GM21360 (cell line): ENCODE results near the gene MBD3.

Source experiments
- ATAC-seq: cut with Tn5 transposase; IDR thresholded peaks from one replicate; pipeline ENCODE4 v1.9.1; 2021; ENCODE audit warnings: mild to moderate bottlenecking, moderate library complexity; ENCODE audit not compliant: unreplicated experiment

The MBD3 gene

DNA sequence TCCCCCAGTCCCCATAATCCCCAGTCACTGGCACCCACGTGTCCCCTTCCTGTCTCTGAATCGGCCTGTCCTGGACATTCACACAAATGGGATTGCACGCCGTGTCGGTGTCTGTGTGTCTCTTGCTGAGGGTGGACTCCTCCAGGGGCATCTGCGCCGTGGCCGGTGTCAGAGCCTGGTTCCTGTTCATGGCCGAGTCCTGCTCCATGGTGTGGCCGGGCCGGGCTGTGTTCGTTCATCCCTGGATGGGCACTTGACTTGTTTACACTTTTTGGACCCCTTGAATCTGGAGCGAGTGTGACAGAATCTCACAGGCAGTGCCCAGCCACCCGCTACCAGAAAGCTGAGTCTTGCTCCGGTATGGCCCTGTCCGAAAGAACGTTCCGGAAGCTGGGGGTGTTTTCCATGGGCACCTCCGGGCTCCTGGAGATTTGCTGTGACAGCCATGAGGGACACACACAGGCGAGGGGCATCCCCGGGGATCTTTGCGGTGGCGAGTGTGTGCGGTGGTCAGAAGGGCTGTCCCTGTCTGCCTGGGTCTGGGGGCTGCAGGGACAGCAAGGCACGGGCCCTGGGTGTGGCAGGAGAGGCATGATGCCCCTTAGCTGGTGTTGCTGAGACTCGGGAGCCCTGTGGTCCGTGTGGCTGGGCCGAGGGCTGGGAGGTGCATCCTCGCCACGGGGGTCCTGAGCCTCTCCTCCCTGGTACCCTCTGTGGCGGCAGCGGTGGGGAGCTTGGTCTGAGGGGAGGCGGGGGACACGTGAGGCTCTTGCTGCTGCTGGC, 18.1 kb downstream of the MBD3 start:
- ATAC-seq: no peak

DNA sequence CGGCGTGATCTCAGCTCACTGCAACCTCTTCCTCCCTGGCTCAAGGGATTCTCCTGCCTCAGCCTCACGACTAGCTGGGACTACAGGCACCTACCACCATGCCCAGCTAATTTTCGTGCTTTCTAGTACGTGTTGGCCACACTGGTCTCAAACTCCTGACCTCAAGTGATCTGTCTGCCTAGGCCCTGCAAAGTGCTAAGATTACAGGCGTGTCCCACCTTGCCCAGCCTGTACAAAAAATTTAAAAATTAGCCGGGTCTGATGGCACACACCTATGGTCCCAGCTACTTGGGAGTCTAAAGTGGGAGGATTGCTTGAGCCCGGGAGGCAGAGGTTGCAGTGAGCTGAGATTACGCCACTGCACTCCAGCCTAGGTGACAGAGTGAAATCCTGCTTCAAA, 19.9 kb downstream of the MBD3 start:
- ATAC-seq: no peak

DNA sequence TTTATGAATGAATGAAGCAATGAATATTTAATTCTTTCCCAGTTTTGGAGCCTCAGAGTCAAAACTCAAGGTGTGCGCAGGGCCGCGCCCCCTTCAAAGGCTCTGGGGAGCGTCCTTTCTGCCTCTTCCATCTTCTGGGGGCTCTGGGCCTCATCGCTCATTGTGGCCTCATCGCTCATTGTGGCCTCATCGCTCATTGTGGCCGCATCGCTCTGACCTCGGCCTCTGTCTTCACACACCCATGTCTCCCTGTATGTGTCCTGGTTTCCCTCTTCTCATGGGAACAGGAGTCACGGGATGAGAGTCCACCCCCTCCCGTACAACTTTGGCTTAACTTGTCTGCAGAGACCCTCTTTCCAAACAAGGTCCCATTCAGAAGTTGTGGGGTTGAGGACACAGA, 21.3 kb downstream of the MBD3 start:
- no peak for ATAC-seq

DNA sequence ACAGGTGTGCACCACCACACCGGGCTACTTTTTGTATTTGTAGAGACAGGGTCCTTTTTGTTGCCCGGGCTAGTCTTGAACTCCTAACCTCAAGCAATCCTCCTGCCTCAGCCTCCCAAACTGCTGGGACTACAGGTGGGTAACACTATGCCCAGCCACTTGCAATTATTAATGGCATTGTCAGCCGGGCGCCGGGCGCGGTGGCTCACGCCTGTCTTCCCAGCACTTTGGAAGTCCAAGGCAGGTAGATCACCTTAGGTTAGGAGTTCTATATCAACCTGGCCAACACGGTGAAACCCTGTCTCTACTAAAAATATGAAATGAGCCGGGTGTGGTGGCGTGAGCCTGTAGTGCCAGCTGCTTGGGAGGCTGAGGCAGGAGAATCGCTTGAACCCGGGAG, 21.8 kb downstream of the MBD3 start:
- ATAC-seq: no peak

DNA sequence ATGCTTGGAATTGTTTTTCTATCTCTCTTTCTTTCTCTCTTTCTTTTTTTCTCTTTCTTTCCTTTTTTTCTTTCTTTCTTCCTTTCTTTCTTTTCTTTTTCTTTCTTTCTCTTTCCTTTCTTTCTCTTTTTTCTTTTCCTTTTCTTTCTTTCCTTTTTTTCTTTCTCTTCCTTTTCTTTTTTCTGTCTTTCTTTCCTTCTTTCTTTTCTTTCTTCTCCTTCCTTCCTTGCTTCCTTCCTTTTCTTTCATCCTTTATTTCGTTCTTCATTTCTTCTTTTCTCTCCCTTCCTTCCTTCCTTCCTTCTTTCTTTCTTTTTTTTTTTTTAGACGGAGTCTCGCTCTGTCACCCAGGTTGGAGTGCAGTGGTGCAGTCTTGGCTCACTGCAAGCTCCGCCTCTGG, 22.7 kb downstream of the MBD3 start:
- no peak for ATAC-seq

DNA sequence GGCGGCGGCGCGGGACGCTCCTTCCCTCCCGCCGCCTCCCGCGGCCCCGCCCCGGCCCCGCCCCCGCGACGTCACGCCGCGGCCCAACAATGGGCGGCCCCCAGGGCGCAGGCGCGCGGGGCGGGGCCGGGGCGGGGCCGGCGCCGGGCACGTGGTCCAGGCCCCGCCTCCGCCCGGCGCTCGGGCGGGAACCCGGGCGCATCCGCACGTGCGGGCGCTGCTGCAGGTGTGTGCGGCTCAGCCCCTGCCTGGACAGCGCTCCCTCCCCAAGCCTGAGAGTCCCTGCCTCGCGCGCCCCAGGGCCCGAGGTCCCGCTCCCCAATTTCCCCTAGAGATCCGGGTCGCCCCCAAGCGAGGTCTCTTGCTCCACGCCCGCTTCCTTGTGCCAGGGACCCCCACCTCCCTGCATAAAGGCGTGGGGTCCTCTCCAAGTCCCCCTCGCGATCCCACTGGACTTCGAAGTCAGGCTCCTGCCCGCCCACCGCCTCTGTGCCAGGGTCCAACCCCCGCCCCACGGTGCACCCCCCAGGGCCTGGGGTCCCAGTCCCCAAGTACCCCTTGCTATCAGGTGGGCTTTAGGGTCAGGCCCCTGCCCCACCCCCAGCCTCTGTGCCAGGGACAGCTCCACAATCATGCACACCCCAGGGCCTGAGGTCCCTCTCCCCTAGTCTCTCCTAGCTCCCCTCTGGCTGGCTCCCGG, 24.2 kb downstream of the MBD3 start, which contains the start of gene MEX3D:
Gene MEX3D (minus strand): TSS at position 6 of the 700 bp plus-strand sequence. CDS start 267 bp downstream, outside the sequence.
- ATAC-seq: no peak

DNA sequence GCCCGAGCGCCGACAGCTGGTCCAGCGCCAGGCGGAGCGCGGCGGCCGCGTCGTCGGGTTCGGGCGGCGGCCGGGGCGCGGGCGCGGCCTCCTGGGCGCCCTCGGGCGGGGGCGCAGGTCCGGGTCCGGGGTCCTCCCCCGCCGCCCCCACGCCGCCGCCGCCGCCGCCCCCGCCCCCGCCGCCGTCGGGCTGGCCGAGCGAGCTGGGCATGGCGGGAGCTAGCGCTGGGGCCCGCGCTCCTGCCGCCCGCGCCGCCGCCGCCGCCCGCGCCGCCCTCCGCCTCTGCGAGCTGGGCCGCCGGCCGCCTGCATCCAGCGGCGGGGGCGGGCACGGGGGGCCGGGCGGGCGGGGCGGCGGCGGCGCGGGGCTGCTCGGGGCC, 24.8 kb downstream of the MBD3 start:
- no peak for ATAC-seq

DNA sequence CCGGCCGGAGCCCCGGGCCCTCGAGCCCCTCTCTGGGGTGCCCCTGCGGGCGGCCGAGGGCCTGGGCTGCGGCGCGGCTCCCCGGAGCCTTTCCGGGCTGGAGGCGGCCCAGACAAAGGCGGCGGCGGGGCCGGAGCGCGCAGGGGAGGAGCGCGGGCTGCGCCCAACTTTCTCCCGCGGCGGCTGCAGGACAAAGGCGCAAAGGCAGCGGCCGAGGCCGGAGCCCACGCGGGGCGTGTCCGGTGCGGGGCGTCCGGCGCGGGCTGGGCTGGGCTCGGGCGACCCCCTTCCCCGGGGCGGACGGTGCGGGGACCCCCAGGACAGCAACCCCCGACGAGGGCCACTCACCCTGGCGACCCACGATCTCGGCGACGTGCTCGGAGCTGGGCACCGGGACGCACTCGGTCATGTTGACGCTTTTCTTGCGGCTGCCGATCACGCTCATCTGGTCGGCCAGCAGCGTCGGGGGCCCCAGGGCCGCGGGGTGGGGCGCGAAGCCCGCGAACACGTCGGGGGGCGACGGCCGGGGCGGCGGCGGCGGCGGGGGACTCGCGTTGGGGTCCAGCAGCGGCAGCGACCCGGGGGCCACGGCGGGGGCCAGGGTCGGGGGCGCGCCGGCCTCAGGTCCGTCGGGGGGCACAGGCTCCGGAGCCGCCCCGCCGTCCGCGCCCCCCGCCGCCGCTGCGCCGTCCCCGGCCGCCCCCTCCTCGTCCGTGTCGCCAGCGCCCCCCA, 25.4 kb downstream of the MBD3 start:
- ATAC-seq: no peak

DNA sequence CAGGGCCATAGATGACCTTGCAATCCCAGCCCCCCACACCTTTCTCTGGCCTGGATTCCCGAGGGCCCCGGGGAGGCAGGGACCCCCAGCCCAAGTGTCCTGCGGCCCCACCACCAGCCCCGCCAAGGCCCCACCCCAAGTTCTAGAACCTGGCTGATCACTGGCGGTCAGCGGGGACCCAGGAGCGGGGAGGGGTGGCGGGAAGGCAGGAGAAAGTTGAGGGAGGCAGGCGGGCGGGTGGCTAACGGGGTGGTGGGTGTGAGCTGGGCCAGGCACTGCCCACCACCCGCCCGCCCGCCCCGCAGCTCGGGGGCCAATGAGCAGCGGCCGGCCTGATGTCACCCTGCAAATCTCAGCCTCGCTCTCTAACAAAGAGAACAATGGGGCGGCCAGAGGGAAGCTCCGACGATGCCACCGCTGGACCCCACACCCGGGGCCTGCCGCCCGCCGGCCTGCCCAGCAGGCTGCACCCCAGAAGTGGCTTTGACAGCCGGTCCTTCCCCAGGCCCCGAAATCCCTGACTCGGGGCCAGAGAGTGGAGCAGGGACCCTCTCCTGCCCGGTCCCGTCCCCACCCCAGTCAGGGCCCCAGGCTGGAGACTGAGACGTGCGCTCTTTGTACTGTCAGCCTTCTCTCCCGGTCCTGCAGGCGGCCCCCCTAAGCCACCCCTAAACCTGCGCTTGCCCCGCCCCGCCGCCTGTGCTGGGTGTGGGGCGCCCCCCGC, 26.1 kb downstream of the MBD3 start:
- no peak for ATAC-seq

DNA sequence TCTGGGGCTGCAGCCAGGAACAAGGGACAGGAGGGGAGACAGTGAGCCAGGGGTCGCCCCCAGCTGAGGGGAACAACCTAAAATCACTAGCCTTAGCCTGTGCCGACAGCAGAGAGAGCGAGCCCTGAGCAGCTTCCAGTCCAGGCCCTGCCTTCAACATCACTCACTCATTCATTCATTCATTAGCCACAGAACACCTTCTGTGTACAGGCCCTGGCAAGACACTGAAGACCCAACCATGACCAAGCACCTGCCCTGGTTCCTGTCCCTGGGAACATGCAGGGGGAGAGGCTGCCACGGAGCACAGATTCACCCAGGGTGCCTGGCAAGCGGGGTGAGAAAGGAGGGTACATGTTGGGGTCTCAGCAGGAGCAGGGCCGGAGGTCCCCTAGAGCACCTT, 29.4 kb downstream of the MBD3 start:
- no peak for ATAC-seq

DNA sequence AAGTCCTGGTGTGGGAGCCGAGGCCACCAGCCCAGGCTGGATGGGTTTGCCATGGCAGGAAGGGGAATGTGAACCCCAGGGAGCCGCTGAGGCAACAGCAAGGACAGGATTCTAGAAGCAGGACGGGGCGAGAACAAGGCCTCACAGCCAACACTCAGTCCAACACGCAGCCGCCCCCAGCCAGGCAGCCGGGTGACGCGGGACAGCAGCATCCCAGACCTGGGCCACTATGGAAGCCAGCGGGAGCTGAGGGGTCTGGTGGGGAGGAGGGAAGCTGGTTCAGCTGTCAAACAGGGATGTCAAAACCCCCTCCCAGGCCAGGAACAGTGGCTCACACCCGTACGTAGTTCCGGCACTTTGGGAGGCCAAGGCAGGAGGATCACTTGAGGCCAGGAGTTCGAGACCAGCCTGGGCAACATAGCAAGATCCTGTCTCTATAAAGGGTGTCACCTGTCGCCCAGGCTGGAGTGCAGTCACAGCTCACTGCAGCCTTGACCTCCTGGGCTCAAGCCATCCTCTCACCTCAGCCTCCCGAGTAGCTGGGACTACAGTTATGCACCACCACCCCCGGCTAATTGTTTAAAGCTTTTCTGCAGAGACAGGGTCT, 31.3 kb downstream of the MBD3 start:
- ATAC-seq: no peak

DNA sequence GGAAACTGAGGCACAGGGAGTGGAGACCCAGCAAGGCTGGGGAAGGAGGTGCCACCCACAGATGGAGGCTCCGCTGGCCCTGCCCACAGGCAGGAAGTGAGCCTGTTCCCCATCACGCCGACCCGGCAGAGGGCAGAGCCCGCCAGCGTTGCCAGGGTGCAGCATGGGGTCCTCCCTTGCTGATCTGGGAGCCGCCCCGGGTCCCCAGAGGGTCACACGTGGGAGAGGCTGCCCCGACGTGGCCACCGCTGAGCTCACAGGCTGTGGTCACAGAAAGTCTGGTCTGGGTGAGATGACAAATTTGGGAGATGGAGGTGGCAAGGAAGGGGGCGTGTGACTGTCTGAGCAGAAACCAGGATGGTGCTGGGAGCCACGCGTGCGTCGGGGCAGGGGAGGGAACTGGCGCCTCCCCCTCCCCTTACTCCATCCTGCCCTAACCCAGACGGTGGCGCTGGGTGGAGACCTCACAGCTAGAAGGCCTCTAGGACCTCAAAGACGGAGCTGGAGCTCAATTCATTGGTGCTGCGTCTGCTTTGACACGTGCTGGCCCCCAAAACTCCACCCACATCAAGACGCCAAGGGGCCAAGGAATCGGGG, 32.3 kb downstream of the MBD3 start:
- no peak for ATAC-seq

DNA sequence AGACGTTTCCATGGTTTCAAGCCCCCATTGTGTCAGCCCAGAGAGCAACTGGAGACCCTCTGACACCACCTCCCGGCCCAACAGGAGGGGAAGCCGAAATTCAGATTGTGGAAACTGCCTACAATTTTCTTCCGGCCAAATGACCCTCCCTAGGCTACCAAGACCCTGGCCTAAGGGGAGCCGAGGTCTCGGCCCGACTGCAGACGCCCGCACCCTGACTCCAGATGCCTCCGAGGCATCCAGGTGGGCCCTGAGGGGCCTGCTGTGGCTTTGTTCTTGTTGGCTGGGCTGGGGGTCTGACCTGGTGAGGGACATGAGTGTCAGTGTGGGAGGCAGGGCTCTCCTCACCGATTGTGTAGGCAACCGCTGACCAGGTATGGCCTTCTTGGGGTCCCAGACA, 34.1 kb downstream of the MBD3 start:
- ATAC-seq: no peak

DNA sequence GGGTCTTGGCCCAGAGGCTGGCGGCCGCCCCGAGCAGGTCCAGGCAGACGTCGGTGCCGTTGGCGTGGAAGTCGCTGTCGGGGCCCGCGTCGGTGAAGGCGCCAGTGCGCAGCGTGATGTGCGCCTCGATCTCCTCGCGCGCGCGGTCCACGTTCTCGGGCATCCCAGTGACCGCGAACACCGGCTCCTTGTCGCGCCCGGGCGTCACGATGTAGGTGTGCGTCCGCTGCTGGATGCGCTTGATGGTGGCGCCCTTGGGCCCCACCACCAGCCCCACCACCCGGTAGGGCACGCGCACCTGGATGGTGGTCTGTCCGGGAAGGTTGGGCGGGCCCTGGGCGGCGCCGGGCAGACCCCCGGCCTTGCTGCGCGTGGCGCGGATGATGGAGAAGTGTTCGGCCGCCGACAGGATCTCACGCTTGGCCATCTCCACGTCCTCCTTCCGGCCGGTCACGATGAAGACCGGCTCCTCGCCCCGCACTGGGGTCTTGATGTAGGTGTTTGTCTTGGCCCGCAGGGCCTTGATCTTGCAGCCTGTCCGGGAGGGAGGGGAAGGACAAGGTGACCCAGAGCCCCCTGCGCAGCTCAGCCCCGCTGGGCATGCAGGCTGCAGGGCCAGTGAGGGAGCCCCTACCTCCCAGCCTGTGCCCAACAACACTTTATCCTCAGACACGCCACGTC, 36.1 kb downstream of the MBD3 start:
- no peak for ATAC-seq

DNA sequence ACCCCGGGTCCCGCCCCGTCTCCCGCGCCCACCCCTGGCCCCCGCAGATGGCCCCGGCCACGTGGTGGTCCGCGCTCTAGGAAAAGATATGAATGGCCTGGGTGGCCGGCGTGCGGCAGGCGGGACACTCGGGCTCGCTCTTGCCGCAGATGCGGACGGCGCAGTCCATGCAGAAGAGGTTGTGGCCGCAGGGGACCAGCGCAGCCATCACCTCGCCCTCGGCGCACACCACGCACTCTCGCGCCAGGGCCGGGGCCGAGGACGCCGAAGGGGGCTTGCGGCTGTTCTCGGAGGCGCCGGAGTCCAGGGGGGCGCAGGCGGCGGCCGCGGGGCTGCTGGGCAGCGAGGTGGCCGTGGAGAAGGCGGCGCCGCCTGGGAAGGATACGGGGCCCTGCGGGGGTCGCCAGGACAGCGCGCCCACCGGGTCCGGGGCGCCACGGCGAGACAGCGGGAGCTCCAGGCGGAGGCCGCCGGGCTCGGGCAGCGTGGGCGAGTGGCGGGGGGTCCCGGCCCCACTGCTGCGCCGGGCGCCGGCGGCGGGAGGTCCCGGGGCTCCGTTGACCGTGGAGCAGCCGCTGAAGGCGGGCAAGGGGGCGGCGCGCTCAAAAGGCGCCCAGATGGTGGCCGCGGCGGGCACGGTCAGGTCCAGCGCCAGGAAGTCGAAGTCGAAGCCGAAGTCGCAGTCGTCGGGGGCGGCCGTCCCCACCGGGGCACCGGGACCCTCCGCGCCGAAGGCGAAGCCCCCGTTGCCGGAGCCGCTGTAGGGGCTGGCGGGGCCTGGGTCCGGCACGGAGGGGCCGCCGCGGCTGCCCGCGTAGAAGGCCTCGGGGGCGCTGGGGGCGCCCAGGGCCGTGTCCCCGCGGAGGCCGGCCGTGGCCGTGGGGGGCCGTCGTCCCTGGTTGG, 36.9 kb downstream of the MBD3 start:
- ATAC-seq: no peak

DNA sequence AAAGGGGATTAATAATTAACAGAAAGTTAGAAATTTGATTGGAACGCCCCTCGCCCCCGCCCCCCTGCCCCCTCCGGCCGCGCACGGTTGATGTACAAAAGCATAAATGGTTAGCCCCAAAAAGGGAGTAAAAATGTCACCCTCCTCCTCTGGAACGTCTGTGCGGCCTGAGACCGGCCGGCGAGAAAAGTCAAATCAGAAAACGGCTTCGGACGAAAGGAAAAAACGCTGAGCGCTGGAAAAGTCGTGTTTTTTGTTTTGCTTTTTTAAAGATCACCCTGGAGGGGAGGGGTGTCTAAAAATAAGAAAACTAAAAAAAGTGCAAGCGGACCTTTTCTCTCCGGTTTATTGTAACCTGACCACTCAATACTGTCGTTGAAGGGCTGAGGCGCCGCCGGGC, 37.7 kb downstream of the MBD3 start:
- no peak for ATAC-seq

DNA sequence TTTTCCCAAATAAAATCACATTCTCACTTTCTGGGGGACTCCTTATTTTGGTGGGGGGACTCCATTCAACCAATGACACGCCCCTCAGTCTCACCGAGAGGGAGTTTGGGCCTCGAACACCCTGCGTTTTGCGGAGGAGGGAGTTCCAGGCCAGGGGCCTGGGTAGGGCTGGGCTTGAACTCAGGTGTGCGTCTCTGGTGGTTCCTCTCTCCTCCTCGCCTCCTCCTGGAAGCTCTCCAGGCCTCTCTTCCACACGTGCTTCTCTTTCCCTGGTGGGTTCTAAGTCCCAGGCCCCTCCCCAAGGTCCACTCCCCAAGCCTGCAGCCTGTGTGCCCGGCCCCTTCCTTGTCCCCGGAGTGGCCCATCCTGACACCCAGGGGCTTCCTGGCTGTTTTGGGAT, 39.2 kb downstream of the MBD3 start:
- ATAC-seq: no peak

DNA sequence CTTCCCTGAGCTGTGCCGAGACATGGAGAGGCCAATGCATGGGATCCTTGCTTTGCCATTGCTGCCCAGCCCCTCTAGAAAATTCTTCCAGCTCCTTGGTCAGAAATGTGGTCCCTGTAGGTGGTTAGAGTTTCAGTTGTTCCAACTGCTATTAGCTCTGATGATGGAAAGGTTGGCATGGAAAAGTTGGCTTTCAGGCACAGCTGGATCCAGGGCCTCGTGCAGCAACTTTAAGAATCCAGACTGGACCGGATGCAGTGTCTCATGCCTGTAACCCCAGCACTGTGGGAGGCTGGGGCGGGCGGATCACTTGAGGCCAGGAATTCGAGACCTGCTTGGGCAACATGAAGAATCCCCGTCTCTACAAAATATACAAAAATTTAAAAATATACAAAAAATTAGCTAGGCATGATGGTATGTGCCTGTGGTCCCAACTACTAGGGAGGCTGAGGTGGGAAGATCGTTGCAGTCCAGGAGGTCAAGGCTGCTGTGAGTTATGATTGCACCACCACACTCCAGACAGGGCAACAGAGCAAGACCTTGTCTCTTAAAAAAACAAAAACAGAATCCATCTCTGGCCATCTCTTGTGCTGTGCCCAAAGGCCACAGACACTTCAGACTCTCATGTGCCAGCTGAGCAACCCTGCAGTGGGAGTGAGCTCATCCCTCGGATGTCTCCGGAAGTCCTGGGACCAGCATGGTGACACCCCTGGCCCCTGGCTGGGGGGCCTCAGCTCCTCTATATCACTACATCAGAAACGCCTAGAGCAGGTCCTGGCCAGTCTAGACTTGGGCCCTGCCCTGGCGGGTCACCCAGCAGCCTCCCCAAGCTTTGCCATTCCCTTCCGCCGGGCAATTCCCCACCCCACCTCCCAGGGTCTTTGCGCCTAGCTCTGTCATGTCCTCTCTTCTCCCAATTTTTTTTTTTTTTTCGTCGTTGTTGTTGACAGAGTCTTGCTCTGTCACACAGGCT, 41.3 kb downstream of the MBD3 start:
- ATAC-seq: no peak
